Measurements from ENCODE around the gene KIZ. TPM values are rescaled to one million over a fixed set of nuclear protein-coding genes. Genes with fewer than 3 reads are reported as not detected.

The KIZ gene
- total RNA-seq, 6 experiments from 2014 or later: 11.5 to 18.8 (median 14.0) TPM

DNA sequence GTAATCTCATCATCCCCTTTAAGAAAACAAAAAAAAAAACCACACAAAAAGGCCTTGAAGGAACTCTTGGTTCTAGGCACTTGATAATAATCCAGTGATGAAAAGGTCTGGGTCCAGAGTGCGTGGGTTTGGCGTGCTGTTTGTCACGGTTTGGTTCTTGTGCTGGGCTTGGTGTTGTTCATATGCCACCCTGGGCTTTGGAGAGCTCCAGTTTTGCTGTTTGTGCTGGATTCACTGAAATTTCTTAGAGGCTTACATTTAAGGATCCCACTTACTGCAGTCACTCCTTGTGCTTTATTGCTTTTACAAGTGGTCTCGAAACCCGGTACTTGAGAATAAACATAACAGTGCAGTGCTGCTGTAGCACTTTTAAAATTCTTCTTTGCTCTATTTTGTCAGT lies 108.4 kb downstream of the KIZ start:
- no peak overlapping the region for H3K4me3 Mint-ChIP-seq
- no peaks in the 10 kb centered on the region; the same call in 1 of the 2 replicates for H3K27me3 Mint-ChIP-seq (ENCODE audit: insufficient read depth)
- TF ChIP-seq, protein P1, sequence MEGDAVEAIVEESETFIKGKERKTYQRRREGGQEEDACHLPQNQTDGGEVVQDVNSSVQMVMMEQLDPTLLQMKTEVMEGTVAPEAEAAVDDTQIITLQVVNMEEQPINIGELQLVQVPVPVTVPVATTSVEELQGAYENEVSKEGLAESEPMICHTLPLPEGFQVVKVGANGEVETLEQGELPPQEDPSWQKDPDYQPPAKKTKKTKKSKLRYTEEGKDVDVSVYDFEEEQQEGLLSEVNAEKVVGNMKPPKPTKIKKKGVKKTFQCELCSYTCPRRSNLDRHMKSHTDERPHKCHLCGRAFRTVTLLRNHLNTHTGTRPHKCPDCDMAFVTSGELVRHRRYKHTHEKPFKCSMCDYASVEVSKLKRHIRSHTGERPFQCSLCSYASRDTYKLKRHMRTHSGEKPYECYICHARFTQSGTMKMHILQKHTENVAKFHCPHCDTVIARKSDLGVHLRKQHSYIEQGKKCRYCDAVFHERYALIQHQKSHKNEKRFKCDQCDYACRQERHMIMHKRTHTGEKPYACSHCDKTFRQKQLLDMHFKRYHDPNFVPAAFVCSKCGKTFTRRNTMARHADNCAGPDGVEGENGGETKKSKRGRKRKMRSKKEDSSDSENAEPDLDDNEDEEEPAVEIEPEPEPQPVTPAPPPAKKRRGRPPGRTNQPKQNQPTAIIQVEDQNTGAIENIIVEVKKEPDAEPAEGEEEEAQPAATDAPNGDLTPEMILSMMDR (IDR thresholded peaks at IDR 0.05): no peak
- no peak overlapping the region for H3K27ac Mint-ChIP-seq
- no peaks in the 10 kb centered on the region for H3K9me3 Mint-ChIP-seq
- H3K4me1 Mint-ChIP-seq (ENCODE audit: low read depth): peaks cover 23% of the 10 kb centered on the region
- no peaks in the 10 kb centered on the region for H3K36me3 Mint-ChIP-seq (ENCODE audit: low read depth)
- DNase-seq: no peak

DNA sequence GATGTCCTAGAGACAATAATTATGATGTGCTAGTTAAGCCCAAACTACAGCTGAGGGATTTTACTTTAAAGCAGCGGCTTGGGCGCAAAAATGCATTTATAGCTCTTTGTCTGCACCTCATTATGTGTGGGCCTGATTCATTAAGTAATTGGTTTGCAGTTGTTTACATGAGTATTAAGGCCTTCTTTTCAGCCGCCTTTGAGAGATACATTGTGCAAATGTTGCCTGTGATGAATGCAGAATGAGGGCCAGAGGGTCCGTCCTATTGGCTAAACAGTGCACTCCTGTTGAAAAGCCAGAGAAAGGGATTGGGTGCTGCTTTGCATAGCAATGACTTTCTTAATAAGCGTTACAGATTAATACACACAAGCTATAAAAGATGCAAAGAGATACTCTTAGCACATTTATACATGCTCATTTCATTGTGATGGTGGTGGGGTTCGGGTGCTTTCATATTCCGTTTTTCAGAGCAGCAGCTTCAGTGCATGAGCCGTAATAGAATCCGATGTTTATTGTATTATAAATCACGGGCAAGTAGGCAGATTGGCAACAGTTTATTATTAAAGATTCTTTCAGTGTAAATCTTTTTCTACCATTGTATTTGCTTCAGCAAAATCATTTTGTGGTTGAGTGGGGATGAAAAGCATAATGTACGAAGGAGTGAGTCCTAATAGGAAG lies 109.1 kb downstream of the KIZ start:
- Mint-ChIP-seq H3K36me3 (ENCODE audit: low read depth) (no peaks in the 10 kb centered on the region), H3K4me1 (ENCODE audit: low read depth) (peaks cover 23% of the 10 kb centered on the region), H3K27ac (no peak overlapping the region), H3K4me3 (no peak overlapping the region), H3K9me3 (no peaks in the 10 kb centered on the region), H3K27me3 (ENCODE audit: insufficient read depth) (no peaks in the 10 kb centered on the region; the same call in 1 of the 2 replicates)
- DNase-seq: no peak
- TF ChIP-seq, protein P1 (IDR thresholded peaks at IDR 0.05): no peak

DNA sequence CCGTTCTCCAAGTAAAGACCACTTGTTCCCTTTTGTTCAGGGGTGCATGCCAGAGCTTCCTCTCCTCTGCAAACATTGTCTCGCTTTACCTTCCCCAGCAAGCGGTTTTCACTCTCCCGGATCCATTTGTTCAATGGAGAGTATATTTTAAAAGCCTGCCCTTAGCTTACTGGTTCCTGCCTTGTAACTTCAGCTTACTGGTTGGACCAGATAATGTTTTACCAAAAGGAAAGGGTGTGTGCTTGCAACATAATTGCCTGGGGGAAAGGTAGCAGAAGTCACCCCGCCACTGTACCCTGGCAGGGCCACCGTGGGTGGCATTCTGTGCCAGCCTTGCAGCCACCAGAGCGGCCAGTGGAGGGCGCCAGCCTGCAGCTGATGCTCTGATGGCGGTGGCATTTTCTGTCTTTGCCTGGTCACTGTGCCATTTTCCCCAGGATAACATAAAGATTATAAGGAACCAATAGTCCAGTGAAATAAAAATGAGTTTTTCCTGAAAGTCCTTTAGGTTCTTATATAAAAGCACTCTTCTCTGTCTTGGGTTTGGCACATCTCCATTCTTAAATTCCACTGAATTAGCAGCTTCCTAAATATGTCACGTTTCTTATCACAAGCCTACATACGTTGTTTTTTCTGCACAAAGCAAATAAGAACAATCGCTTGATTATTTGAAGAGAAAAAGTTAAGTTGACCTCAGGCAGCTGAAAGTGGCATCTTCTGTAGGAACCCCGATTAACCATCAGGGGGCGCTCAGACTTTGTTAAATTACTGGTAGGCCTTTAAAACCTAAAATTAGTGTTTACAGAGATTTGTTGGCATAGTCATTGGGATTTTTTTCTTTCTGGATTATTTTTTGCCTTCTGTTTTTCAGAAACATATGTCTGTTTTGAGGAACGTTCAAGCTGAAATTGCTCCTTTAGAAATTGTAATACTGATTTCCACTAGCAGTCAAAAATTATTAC lies 109.9 kb downstream of the KIZ start:
- H3K4me3 Mint-ChIP-seq: peak overlapping the region; percentile 36
- H3K27ac Mint-ChIP-seq: peak overlapping the region; percentile 32; the same call in 1 of the 2 replicates
- no peaks in the 10 kb centered on the region for H3K36me3 Mint-ChIP-seq (ENCODE audit: low read depth)
- peaks cover 17% of the 10 kb centered on the region for H3K4me1 Mint-ChIP-seq (ENCODE audit: low read depth)
- H3K27me3 Mint-ChIP-seq (ENCODE audit: insufficient read depth): no peaks in the 10 kb centered on the region; the same call in 1 of the 2 replicates
- TF ChIP-seq, protein P1 (IDR thresholded peaks at IDR 0.05): peak; percentile 93
- H3K9me3 Mint-ChIP-seq: no peaks in the 10 kb centered on the region
- DNase-seq: peak; percentile 61

DNA sequence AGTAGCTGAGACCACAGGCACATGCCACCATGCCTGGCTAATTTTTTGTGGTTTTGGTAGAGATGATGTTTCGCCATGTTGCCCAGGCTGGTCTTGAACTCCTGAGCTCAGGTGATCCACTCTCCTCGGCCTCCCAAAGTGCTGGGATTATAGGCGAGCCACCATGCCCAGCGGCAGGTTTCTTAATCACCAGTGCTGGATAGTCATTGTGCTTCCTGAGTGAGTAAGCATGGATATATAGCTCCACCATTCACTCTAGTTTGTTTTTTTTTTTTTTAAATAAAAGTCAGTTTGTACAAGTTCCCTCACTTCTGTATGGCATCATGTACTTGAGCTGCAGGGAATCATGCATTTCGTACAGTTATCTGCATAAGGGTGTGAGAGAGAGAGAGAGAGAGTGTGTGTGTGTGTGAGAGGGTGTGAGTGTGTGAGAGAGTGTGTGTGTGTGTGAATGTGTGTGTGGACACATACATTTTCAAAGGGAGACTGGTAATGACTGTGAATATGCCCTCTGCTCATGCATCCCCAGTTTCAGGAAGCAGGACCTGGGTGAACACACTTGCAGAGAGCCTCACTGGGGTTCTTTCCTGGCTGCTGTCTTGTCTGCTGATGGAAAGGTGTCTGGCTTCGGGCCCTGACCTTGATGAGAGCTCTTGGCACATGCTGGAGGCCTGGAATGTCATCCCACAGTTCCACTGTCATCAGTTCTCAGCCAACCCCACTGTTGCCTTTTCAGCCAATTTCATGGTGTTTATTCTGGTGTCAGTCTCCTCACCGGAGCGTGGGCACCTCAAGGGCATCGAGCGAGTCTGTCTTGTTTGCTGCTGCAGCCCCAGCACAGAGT lies 112.3 kb downstream of the KIZ start:
- H3K9me3 Mint-ChIP-seq: no peaks in the 10 kb centered on the region
- peaks cover 15% of the 10 kb centered on the region for H3K4me1 Mint-ChIP-seq (ENCODE audit: low read depth)
- no peak overlapping the region for H3K4me3 Mint-ChIP-seq
- TF ChIP-seq, protein P1 (IDR thresholded peaks at IDR 0.05): no peak
- H3K27ac Mint-ChIP-seq: no peak overlapping the region
- no peaks in the 10 kb centered on the region; the same call in 1 of the 2 replicates for H3K27me3 Mint-ChIP-seq (ENCODE audit: insufficient read depth)
- DNase-seq: peak; percentile 15
- no peaks in the 10 kb centered on the region for H3K36me3 Mint-ChIP-seq (ENCODE audit: low read depth)
